ENCODE results near the gene FOXJ1.

GRCh38 chr17:76146053-76146851 is 5.2 kb upstream of the FOXJ1 start:
- TF ChIP-seq EZH2phosphoT487 (IDR thresholded peaks at IDR 0.05; ENCODE audit: borderline replicate concordance, low read length): no peak
- no peak for TF ChIP-seq CTCF (conservative IDR thresholded peaks at IDR 0.05; ENCODE audit: low read depth, low read length)
- TF ChIP-seq EZH2 (IDR thresholded peaks at IDR 0.05; ENCODE audit: low read length, unreplicated experiment): no peak

Measured in PC-3 (cell line).